Measurements from ENCODE around the gene FGF14. TPM values are rescaled to one million over a fixed set of nuclear protein-coding genes. Genes with fewer than 3 reads are reported as not detected.

FGF14 gene
- total RNA-seq, 3 donors from 2014 or later (not counting 1 experiment from before 2014, with no cell fraction given) = not detected

DNA sequence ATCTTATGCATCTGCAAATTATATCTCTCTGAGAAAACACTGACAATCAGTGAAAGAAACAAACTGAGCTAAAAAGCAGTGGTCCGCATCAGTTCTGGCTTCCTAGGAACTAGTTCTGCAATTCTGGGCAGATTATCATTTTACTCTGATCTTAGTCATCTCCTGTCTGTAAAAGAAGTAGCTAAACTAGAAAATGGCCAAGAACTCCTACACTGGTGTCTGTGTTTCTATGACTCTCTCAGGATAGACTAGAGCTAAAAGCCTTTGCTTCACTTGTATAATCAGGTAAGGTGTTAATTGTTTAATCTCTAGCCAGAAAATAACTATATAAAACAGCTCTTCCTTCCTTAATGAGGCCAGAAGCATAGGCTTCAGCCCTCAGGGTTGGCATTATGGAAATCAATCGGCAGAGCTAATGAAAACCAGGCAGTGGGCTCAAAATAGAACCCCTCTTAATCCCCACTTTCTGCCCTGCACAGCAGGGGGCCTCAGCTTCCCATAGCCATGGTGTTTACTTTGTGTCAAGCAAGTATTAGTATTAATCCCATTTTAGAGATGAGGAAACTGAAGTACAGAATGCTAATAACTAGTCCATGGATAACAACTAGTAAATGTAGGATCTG is 459.2 kb downstream of the FGF14 start:
- intact Hi-C loops (cut with micrococcal nuclease) = no loop called here
- Histone ChIP-seq H3K27me3 (ENCODE audit: control insufficient read depth, insufficient read depth, low read length) (no peaks in the 10 kb centered on the region), H3K9me3 (ENCODE audit: control insufficient read depth, insufficient read depth, low read length) (no peaks in the 10 kb centered on the region), H3K4me3 (ENCODE audit: low read length) (no peak overlapping the region), H3K4me1 (ENCODE audit: control insufficient read depth, insufficient read depth, low read length) (no peaks in the 10 kb centered on the region), H3K27ac (ENCODE audit: low read length) (no peak overlapping the region), H3K36me3 (ENCODE audit: control insufficient read depth, insufficient read depth, low read length) (no peaks in the 10 kb centered on the region)
- Mint-ChIP-seq H3K4me3 (no peak overlapping the region), H3K9me3 (peaks cover 0 to 4% of the 10 kb centered on the region in 2 donors), H3K27me3 (ENCODE audit: low read depth in 2 of 2) (no peaks in the 10 kb centered on the region), H3K4me1 (no peaks in the 10 kb centered on the region), H3K27ac (no peak overlapping the region), H3K36me3 (no peaks in the 10 kb centered on the region)
- ATAC-seq (no peak), DNase-seq (no peak)
- whole genome bisulfite sequencing (ENCODE audit: insufficient coverage) = 69% methylated on average over 2 of the region's 2 CpGs
- TF ChIP-seq, protein P1, sequence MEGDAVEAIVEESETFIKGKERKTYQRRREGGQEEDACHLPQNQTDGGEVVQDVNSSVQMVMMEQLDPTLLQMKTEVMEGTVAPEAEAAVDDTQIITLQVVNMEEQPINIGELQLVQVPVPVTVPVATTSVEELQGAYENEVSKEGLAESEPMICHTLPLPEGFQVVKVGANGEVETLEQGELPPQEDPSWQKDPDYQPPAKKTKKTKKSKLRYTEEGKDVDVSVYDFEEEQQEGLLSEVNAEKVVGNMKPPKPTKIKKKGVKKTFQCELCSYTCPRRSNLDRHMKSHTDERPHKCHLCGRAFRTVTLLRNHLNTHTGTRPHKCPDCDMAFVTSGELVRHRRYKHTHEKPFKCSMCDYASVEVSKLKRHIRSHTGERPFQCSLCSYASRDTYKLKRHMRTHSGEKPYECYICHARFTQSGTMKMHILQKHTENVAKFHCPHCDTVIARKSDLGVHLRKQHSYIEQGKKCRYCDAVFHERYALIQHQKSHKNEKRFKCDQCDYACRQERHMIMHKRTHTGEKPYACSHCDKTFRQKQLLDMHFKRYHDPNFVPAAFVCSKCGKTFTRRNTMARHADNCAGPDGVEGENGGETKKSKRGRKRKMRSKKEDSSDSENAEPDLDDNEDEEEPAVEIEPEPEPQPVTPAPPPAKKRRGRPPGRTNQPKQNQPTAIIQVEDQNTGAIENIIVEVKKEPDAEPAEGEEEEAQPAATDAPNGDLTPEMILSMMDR (IDR thresholded peaks at IDR 0.05) = no peak

DNA sequence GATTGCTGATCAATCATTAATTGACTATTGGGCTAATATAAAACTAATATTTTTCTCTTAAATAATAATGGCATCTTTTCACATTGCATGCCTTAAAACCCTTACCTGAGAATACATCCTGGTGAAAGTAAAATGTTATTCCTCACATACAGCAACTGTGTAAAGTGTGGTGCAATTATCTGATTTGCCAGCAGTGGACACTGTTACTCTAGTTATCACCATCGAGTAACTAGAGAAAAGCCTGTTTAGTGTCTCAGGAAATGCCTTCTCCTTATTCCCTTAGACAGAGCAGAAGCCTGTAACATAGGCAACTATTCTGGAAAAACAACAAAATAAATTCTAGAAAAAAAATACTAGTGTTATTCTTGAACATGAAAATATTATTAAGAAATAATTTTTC is 459.8 kb downstream of the FGF14 start:
- intact Hi-C loops (cut with micrococcal nuclease) = no loop called here
- no peak overlapping the region for H3K27ac Mint-ChIP-seq

DNA sequence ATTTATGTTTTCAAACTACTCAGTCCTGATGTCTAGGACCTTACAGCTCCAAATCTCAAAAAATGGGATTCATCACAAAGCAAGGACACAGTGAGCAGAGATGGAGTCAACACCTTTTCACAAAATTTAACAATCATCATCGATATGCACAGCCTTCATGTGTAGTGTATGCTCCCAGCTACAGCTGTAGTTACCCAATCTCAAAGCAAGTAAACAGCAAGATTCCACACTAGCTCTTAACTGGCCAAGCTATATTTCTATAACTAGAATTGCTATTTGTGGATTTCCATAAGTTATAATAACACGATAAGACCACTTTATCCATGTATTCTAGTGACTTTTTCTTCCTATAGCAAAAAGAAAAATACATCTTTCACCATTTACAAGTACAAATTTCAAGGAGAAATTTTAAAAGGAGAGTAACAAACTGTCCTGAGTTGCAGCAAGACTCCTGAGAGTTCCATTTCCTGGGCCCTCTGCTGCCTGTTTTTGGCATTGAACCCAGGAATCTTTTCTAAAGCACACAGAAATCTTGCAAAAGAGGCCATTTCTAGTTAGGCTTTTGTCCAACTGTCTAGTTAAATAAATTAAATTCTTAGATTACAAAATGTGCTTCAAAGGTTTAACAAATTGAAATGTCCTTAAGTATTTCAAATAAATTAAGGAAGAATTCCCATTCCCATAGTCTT is 460.6 kb downstream of the FGF14 start:
- H3K36me3 Mint-ChIP-seq = no peaks in the 10 kb centered on the region
- H3K27ac Mint-ChIP-seq = no peak overlapping the region
- WGBS (ENCODE audit: insufficient coverage) = 60% methylated on average over 2 of the region's 2 CpGs
- TF ChIP-seq, protein P1 (IDR thresholded peaks at IDR 0.05) = no peak
- H3K4me1 Mint-ChIP-seq = no peaks in the 10 kb centered on the region
- no peak for DNase-seq
- no peak overlapping the region for H3K4me3 ChIP-seq (ENCODE audit: low read length)
- no peaks in the 10 kb centered on the region for H3K36me3 ChIP-seq (ENCODE audit: control insufficient read depth, insufficient read depth, low read length)
- no peak for ATAC-seq
- no peaks in the 10 kb centered on the region for H3K4me1 ChIP-seq (ENCODE audit: control insufficient read depth, insufficient read depth, low read length)
- H3K4me3 Mint-ChIP-seq = no peak overlapping the region
- H3K27me3 ChIP-seq (ENCODE audit: control insufficient read depth, insufficient read depth, low read length) = no peaks in the 10 kb centered on the region
- H3K9me3 ChIP-seq (ENCODE audit: control insufficient read depth, insufficient read depth, low read length) = no peaks in the 10 kb centered on the region
- intact Hi-C loops (cut with micrococcal nuclease) = no loop called here
- no peak overlapping the region for H3K27ac ChIP-seq (ENCODE audit: low read length)
- no peaks in the 10 kb centered on the region for H3K27me3 Mint-ChIP-seq (ENCODE audit: low read depth in 2 of 2)
- peaks cover 0 to 4% of the 10 kb centered on the region in 2 donors for H3K9me3 Mint-ChIP-seq

More for the DNA sequence above, 459.8 kb downstream of the FGF14 start:
- H3K27me3 Mint-ChIP-seq (ENCODE audit: low read depth in 2 of 2) = no peaks in the 10 kb centered on the region
- H3K36me3 Mint-ChIP-seq = no peaks in the 10 kb centered on the region
- peak in 1 of 2 donors; percentile 6 for DNase-seq
- Histone ChIP-seq H3K27me3 (ENCODE audit: control insufficient read depth, insufficient read depth, low read length) (no peaks in the 10 kb centered on the region), H3K4me1 (ENCODE audit: control insufficient read depth, insufficient read depth, low read length) (no peaks in the 10 kb centered on the region), H3K27ac (ENCODE audit: low read length) (no peak overlapping the region), H3K9me3 (ENCODE audit: control insufficient read depth, insufficient read depth, low read length) (no peaks in the 10 kb centered on the region), H3K36me3 (ENCODE audit: control insufficient read depth, insufficient read depth, low read length) (no peaks in the 10 kb centered on the region), H3K4me3 (ENCODE audit: low read length) (no peak overlapping the region)
- H3K9me3 Mint-ChIP-seq = peaks cover 0 to 4% of the 10 kb centered on the region in 2 donors
- ATAC-seq = no peak
- TF ChIP-seq, protein P1 (IDR thresholded peaks at IDR 0.05) = no peak
- WGBS (ENCODE audit: insufficient coverage) = 0% methylated on average over 1 of the region's 1 CpG
- H3K4me1 Mint-ChIP-seq = no peaks in the 10 kb centered on the region
- H3K4me3 Mint-ChIP-seq = no peak overlapping the region

All from natural killer cell (primary cell).